A549 (cell line): ENCODE measurements around the gene ZNF354C. TPM values are rescaled to one million over a fixed set of nuclear protein-coding genes. Genes with fewer than 3 reads are reported as not detected.

Experiments
- ATAC-seq, 2 experiments: fragments of 200-7000 bp in 1 of 2; fragments of >200 bp in 1 of 2; cut with Nextera tagmentation in 1 of 2; cut with Tn5 transposase in 1 of 2; 3 replicates each; pipeline versions ENCODE4 v1.8.0 to v1.9.1; 2018 to 2020; ENCODE audit warnings: mild to moderate bottlenecking in 1 of 2, moderate library complexity in 1 of 2
- CTCF ChIA-PET: fragments of 300-600 bp; sonication (Branson Sonifier 250); formaldehyde crosslinking; extraction: SDS; loops from one replicate; lab custom pipeline; 2021; ENCODE audit warnings: antibody characterized with exemption, inconsistent platforms; lab: Yijun Ruan, JAX
- POLR2A ChIA-PET: fragments of 350-600 bp; formaldehyde crosslinking; extraction: SDS; loops from one replicate; lab custom pipeline; 2021; ENCODE audit warnings: antibody characterized with exemption, inconsistent platforms; lab: Yijun Ruan, JAX
- DNase-seq, 2 experiments: peaks; one replicate each; pipeline versions ENCODE4 v3.0.0 to v3.0.0-alpha.2; 2011 to 2016; ENCODE audit warnings: low read depth in 1 of 2, low spot score in 1 of 2
- FAIRE-seq: peaks from 2 replicates; lab custom pipeline; 2011; peaks lifted over from hg19 to GRCh38; lab: Jason Lieb, UNC
- H3K27ac ChIP-seq, 2 experiments: fragments of >200 bp; sonication (Bioruptor Twin); formaldehyde crosslinking; 3 replicates each; pipeline ENCODE4 v1.5.1; 2016 to 2017
- H3K4me1 ChIP-seq: fragments of >200 bp; sonication (Bioruptor Twin); formaldehyde crosslinking; 3 replicates; pipeline ENCODE4 v1.6.1; 2016
- H3K4me2 ChIP-seq: fragments of >200 bp; sonication (Bioruptor Twin); formaldehyde crosslinking; 3 replicates; pipeline ENCODE4 v1.6.1; 2016
- H3K4me3 ChIP-seq: fragments of >200 bp; sonication (Bioruptor Twin); formaldehyde crosslinking; 3 replicates; pipeline ENCODE4 v1.5.1; 2016
- H3K9me3 ChIP-seq: fragments of >200 bp; sonication (Bioruptor Twin); formaldehyde crosslinking; 3 replicates; pipeline ENCODE4 v1.6.1; 2016
- EP300 ChIP-seq, 2 experiments: fragments of >200 bp; sonication (Bioruptor Twin); formaldehyde crosslinking; IDR thresholded peaks; 2 replicates in 1 of 2; 3 replicates in 1 of 2; pipeline ENCODE4 v1.6.1; 2016 to 2017
- JUNB ChIP-seq: fragments of >200 bp; sonication (Bioruptor Twin); formaldehyde crosslinking; IDR thresholded peaks from 2 replicates; pipeline ENCODE4 v1.6.1; 2016
- KDM5A ChIP-seq: fragments of 200-600 bp; sonication (generic); IDR thresholded peaks from 2 replicates; pipeline ENCODE4 v1.6.1; 2016; ENCODE audit warnings: antibody characterized with exemption, mild to moderate bottlenecking
- MAFK ChIP-seq: fragments of 450-650 bp; IDR thresholded peaks from 2 replicates; pipeline ENCODE4 v1.6.1; 2014; ENCODE audit not compliant: partially characterized antibody
- MAZ ChIP-seq: fragments of 150-350 bp; IDR thresholded peaks from 2 replicates; pipeline ENCODE4 v1.6.1; 2014; ENCODE audit warnings: antibody characterized with exemption, low read depth, low read length, borderline replicate concordance
- POLR2A ChIP-seq: IDR thresholded peaks from 2 replicates; pipeline ENCODE4 v1.6.1; 2012; ENCODE audit warnings: mild to moderate bottlenecking, low read length
- RCOR1 ChIP-seq: fragments of 150-350 bp; IDR thresholded peaks from 2 replicates; pipeline ENCODE4 v1.6.1; 2014; ENCODE audit warnings: antibody characterized with exemption, low read length, low read depth
- SMC3 ChIP-seq: fragments of >200 bp; sonication (Bioruptor Twin); formaldehyde crosslinking; IDR thresholded peaks from 3 replicates; pipeline ENCODE4 v1.6.1; 2018; ENCODE audit warnings: inconsistent platforms
- ZC3H11A ChIP-seq: fragments of 450-650 bp; IDR thresholded peaks from 2 replicates; pipeline ENCODE4 v1.6.1; 2014; ENCODE audit warnings: antibody characterized with exemption, mild to moderate bottlenecking
- WGBS: methylation state at CpG from one replicate; pipeline ENCODE4 v1.1.6; 2017; ENCODE audit errors: missing lambda C conversion rate; 5-methylcytosine and 5-hydroxymethylcytosine counted together
- polyA plus RNA-seq, 4 experiments: library from polyadenylated mRNA; depleted of rRNA in 3 of 4; stranded (reverse); fragments of >200 nt; fragmentation: RNase III in 1 of 4; extraction: RNeasy Plus Mini Kit Qiagen cat#74134 plus additional on column Dnase treatment in 1 of 4; gene quantifications; 2 replicates in 3 of 4; 3 replicates in 1 of 4; pipeline ENCODE4 v1.2.3, GENCODE V29; 2011 to 2017
- TF ChIP-seq, protein P1 (sequence below): IDR thresholded peaks from 2 replicates; pipeline ENCODE4 v1.6.1; 2012
- TF ChIP-seq, protein P2 (sequence below): fragments of 250-450 bp; sonication (Bioruptor Pico); IDR thresholded peaks from 2 replicates; pipeline ENCODE4 v1.5.0; 2020; ENCODE audit warnings: low read depth, mild to moderate bottlenecking, moderate library complexity

ZNF354C gene
- polyA plus RNA-seq, 2 of the 4 experiments (the other 2 are of a cell fraction) = 1.7 to 2.3 TPM

DNA sequence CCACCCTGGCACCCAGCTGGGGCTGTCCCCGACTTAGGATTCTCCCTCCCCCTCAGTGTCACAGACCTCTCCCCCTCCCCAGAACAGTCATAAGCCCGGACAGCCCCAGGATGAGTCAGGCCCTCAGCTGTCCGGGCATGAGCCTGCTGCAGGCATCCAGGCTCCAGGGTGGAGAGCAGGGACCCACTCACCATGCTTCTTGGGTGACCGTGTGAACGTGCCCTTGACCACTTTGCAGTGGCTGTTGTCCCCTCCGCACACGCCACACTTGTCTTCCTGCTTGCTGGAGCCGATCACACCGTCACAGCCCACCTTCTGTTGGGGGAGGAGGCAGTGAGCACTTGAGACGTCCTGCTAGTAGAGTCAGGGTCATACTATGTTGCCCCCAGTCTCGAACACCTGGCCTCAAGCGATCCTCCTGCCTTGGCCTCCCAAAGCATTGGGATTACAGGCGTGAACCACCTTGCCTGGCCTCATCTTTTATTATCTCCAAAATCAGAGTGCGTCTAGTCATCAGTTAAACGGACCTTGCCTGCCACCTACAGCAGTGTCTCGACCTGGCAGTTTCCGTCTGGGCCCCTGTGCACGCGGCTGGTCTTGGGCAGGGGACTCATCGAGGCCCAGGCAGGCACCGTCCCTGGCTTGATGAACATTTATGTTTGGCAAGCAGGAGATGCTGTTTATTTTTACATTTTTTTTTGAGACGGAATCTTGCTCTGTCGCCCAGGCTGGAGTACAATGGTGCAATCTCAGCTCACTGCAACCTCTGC, 72.6 kb downstream of the ZNF354C start:
- DNase-seq (no peak), FAIRE-seq (no peak), ATAC-seq (no peak)
- no peaks in the 10 kb centered on the region for H3K4me1 ChIP-seq
- no peak overlapping the region for H3K27ac ChIP-seq
- WGBS = 37% methylated on average over 20 of the region's 23 CpGs
- TF ChIP-seq KDM5A = no peak
- no peak for TF ChIP-seq MAZ
- TF ChIP-seq, protein P1, sequence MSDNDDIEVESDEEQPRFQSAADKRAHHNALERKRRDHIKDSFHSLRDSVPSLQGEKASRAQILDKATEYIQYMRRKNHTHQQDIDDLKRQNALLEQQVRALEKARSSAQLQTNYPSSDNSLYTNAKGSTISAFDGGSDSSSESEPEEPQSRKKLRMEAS = no peak
- TF ChIP-seq EP300 (IDR thresholded peaks at IDR 0.05) = no peak
- TF ChIP-seq RCOR1 = no peak
- no peak for TF ChIP-seq SMC3
- TF ChIP-seq POLR2A = no peak
- no peak for TF ChIP-seq MAFK
- no peak for TF ChIP-seq ZC3H11A
- no peak for TF ChIP-seq JUNB
- TF ChIP-seq, protein P2, sequence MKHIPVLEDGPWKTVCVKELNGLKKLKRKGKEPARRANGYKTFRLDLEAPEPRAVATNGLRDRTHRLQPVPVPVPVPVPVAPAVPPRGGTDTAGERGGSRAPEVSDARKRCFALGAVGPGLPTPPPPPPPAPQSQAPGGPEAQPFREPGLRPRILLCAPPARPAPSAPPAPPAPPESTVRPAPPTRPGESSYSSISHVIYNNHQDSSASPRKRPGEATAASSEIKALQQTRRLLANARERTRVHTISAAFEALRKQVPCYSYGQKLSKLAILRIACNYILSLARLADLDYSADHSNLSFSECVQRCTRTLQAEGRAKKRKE (CRISPR knock-in tag) = no peak
- ChIA-PET POLR2A (no interaction called here), CTCF (no interaction called here)
- H3K4me3 ChIP-seq = no peak overlapping the region
- H3K4me2 ChIP-seq = no peak overlapping the region
- peaks cover 18% of the 10 kb centered on the region; the same call in 1 of the 3 replicates for H3K9me3 ChIP-seq

Other genes starting within 250 kb of the ZNF354C start
- gene ZNF354B, start 200.4 kb upstream of the ZNF354C start, polyA plus RNA-seq (2011; rRNA removed) = 10.3 TPM in 2 replicates
- gene ZNF354B, start 200.4 kb upstream of the ZNF354C start, polyA plus RNA-seq (2017; fragmentation: RNase III; extraction: RNeasy Plus Mini Kit Qiagen cat#74134 plus additional on column Dnase treatment) = 6.7 to 7.9 TPM (median 7.5 TPM) in 3 replicates
- 0.05 and 0.10 TPM in 2 replicates for gene ZFP2, start 164.5 kb upstream of the ZNF354C start, polyA plus RNA-seq (2011; rRNA removed)
- gene ZFP2, start 164.5 kb upstream of the ZNF354C start, polyA plus RNA-seq (2017; fragmentation: RNase III; extraction: RNeasy Plus Mini Kit Qiagen cat#74134 plus additional on column Dnase treatment) = 0.04 to 0.05 TPM (median 0.04 TPM) in 3 replicates
- gene ZNF454, start 119.2 kb upstream of the ZNF354C start, polyA plus RNA-seq (2011; rRNA removed) = not detected in 2 replicates
- not detected in 3 replicates for gene ZNF454, start 119.2 kb upstream of the ZNF354C start, polyA plus RNA-seq (2017; fragmentation: RNase III; extraction: RNeasy Plus Mini Kit Qiagen cat#74134 plus additional on column Dnase treatment)
- gene GRM6, start 65.1 kb upstream of the ZNF354C start, polyA plus RNA-seq (2011; rRNA removed) = not detected in 2 replicates
- gene GRM6, start 65.1 kb upstream of the ZNF354C start, polyA plus RNA-seq (2017; fragmentation: RNase III; extraction: RNeasy Plus Mini Kit Qiagen cat#74134 plus additional on column Dnase treatment) = not detected in 3 replicates
- 1.4 and 1.7 TPM in 2 replicates for gene ZNF879, start 36.6 kb upstream of the ZNF354C start, polyA plus RNA-seq (2011; rRNA removed)
- 1.2 to 1.3 TPM (median 1.3 TPM) in 3 replicates for gene ZNF879, start 36.6 kb upstream of the ZNF354C start, polyA plus RNA-seq (2017; fragmentation: RNase III; extraction: RNeasy Plus Mini Kit Qiagen cat#74134 plus additional on column Dnase treatment)